ENCODE results near the gene CARD16.

The CARD16 gene

GRCh38 chr11:105054723-105055493 lies 9.8 kb upstream of the CARD16 start:
- H3K4me3 ChIP-seq (ENCODE audit: low read depth, low read length) = no peak overlapping the region
- no peak for DNase-seq (ENCODE audit: low read depth)
- no peak for TF ChIP-seq CTCF (conservative IDR thresholded peaks at IDR 0.05; ENCODE audit: low read depth, low read length)

- TF ChIP-seq CTCF (conservative IDR thresholded peaks at IDR 0.05; ENCODE audit: low read depth, low read length) = no peak
- no peak for DNase-seq (ENCODE audit: low read depth)
- no peak overlapping the region for H3K4me3 ChIP-seq (ENCODE audit: low read depth, low read length)
Observed at GRCh38 chr11:105052487-105052886, 7.4 kb upstream of the CARD16 start.

- no peak overlapping the region for H3K4me3 ChIP-seq (ENCODE audit: low read depth, low read length)
- no peak for DNase-seq (ENCODE audit: low read depth)
- no peak for TF ChIP-seq CTCF (conservative IDR thresholded peaks at IDR 0.05; ENCODE audit: low read depth, low read length)
Observed at GRCh38 chr11:105051559-105051958, 6.4 kb upstream of the CARD16 start.

GRCh38 chr11:105049481-105049880 lies 4.3 kb upstream of the CARD16 start:
- DNase-seq (ENCODE audit: low read depth) = no peak
- no peak overlapping the region for H3K4me3 ChIP-seq (ENCODE audit: low read depth, low read length)
- TF ChIP-seq CTCF (conservative IDR thresholded peaks at IDR 0.05; ENCODE audit: low read depth, low read length) = no peak

- DNase-seq (ENCODE audit: low read depth) = peak; percentile 99
- no peak overlapping the region for H3K4me3 ChIP-seq (ENCODE audit: low read depth, low read length)
- TF ChIP-seq CTCF (conservative IDR thresholded peaks at IDR 0.05; ENCODE audit: low read depth, low read length) = no peak
Observed at GRCh38 chr11:105046898-105047579, 1.9 kb upstream of the CARD16 start.

- DNase-seq (ENCODE audit: low read depth) = no peak
- no peak overlapping the region for H3K4me3 ChIP-seq (ENCODE audit: low read depth, low read length)
Observed at GRCh38 chr11:105045676-105046296, 651 bp upstream of the CARD16 start.

More at GRCh38 chr11:105045676-105046296, 651 bp upstream of the CARD16 start:
- TF ChIP-seq CTCF (conservative IDR thresholded peaks at IDR 0.05; ENCODE audit: low read depth, low read length) = no peak

All from choroid plexus epithelial cell (primary cell).